Right lobe of liver (tissue), 6 donors: ENCODE results near the gene GOLGA6A. TPM values are rescaled to one million over a fixed set of nuclear protein-coding genes. Genes with fewer than 3 reads are reported as not detected.

ENCODE experiments used
- ATAC-seq, 4 donors: fragments of 200-7000 bp; cut with Tn5 transposase; one replicate each; pipeline ENCODE4 v1.9.1; 2020; ENCODE audit warnings: mild to moderate bottlenecking in 4 of 4, moderate library complexity in 4 of 4
- DNase-seq, 3 donors: peaks; one replicate each; pipeline ENCODE4 v3.0.0-alpha.2; 2020
- H3K27ac ChIP-seq, 3 donors: fragments of 200-600 bp; one replicate each; pipeline ENCODE4 v1.8.0; 2022
- H3K27me3 ChIP-seq, 2 donors: fragments of 200-600 bp; one replicate each; pipeline ENCODE4 v1.8.0; 2022
- H3K36me3 ChIP-seq, 4 donors: fragments of 200-600 bp; sonication (generic) in 1 of 4; one replicate each; pipeline versions ENCODE4 v1.5.1 to v1.8.0; 2017 to 2022; ENCODE audit warnings: control low read depth in 1 of 4
- H3K4me1 ChIP-seq, 4 donors: fragments of 200-600 bp; sonication (generic) in 1 of 4; one replicate each; pipeline versions ENCODE4 v1.5.1 to v1.8.0; 2017 to 2022; ENCODE audit warnings: control low read depth in 1 of 4
- H3K4me3 ChIP-seq, 3 donors: fragments of 200-600 bp; one replicate each; pipeline ENCODE4 v1.8.0; 2022
- H3K9me3 ChIP-seq, 4 donors: fragments of 200-600 bp; sonication (generic) in 1 of 4; one replicate each; pipeline versions ENCODE4 v1.5.1 to v1.8.0; 2017 to 2022; ENCODE audit warnings: control low read depth in 1 of 4
- POLR2A ChIP-seq: fragments of 450-650 bp; IDR thresholded peaks from one replicate; pipeline ENCODE4 v1.6.1; 2017; ENCODE audit warnings: antibody characterized with exemption, mild to moderate bottlenecking
- WGBS: methylation state at CpG from one replicate; pipeline ENCODE4 v1.1.6; 2018; ENCODE audit warnings: low coverage, low lambda C conversion rate; ENCODE audit not compliant: insufficient coverage; ENCODE audit errors: missing lambda C conversion rate; 5-methylcytosine and 5-hydroxymethylcytosine counted together
- intact Hi-C, 2 donors: fragments of 100-400 bp; cut with DNase I; formaldehyde crosslinking; loops; one replicate each; pipeline versions ENCODE4 v1.11.2 to v1.14.1; 2022
- total RNA-seq, 6 experiments: library from RNA; depleted of rRNA in 2 of 6; stranded (reverse); fragments of >200 nt in 2 of 6; fragmentation: NEBNext Ultra II Directional in 3 of 6; extraction: Animal tissue kit (Norgen Biotek cat#: 25700) in 3 of 6; gene quantifications; one replicate each; pipeline versions ENCODE4 v1.1.0 to v1.2.4, GENCODE V29; 2016 to 2023
- TF ChIP-seq, protein P1 (sequence below), 4 donors: fragments of 200-600 bp in 3 of 4; fragments of 450-650 bp in 1 of 4; IDR thresholded peaks; one replicate each; pipeline versions ENCODE4 v1.5.1 to v1.8.0; 2016 to 2022; ENCODE audit warnings: antibody characterized with exemption in 4 of 4, mild to moderate bottlenecking in 2 of 4
- donor health status: DM: no; HTN: yes; CAD: no.
- donor health status: DM: no; HTN: no; CAD: no.
- donor health status: DM: no; HTN: no; CAD: no.
- donor health status: DM: no; HTN: yes; CAD: no.
- donor health status: DM: no; HTN: yes; CAD: no.

The GOLGA6A gene
- total RNA-seq, 6 experiments from 2014 or later = 0.35 to 1.6 (median 0.72) TPM

DNA sequence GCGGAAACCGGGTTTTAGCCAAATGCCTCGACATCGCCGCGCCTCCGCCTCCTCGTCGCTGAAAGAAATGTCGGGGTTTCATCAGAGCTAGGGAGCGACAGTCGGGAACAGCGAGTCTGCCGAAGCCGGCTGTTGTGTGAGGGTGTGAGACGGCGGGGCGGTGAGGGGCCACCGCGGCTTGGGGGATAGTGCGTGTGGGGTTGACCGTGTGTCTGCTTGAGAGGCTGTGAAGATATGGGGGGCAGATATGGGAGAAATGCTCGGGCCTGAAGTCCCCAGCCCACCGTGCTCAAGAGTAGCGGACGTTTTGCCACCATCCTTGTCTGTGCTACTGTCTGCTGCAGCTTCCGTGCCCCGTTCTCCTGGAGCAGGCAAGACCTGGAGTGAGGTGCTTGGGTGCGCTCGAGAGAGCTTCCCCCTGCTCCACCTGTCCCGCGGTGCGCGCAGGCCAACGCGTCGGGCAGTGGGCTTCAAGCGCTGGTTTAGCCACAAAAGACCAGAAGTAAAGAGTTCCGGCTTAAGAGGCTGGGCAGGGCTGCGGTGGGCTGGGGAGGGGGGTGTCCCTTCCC lies 47.3 kb upstream of the GOLGA6A start:
- WGBS = 2% methylated on average over 18 of the region's 40 CpGs
- H3K36me3 ChIP-seq = no peaks in the 10 kb centered on the region
- intact Hi-C loops = loop anchor here (5.0 kb wide), 2 partner anchors 173 to 178 kb away; no protein-coding TSS in a partner anchor
- TF ChIP-seq, protein P1, sequence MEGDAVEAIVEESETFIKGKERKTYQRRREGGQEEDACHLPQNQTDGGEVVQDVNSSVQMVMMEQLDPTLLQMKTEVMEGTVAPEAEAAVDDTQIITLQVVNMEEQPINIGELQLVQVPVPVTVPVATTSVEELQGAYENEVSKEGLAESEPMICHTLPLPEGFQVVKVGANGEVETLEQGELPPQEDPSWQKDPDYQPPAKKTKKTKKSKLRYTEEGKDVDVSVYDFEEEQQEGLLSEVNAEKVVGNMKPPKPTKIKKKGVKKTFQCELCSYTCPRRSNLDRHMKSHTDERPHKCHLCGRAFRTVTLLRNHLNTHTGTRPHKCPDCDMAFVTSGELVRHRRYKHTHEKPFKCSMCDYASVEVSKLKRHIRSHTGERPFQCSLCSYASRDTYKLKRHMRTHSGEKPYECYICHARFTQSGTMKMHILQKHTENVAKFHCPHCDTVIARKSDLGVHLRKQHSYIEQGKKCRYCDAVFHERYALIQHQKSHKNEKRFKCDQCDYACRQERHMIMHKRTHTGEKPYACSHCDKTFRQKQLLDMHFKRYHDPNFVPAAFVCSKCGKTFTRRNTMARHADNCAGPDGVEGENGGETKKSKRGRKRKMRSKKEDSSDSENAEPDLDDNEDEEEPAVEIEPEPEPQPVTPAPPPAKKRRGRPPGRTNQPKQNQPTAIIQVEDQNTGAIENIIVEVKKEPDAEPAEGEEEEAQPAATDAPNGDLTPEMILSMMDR (IDR thresholded peaks at IDR 0.05) = no peak
- TF ChIP-seq POLR2A = no peak
- no peaks in the 10 kb centered on the region for H3K9me3 ChIP-seq
- no peak overlapping the region for H3K27ac ChIP-seq
- ATAC-seq (no peak), DNase-seq (no peak)
- H3K4me3 ChIP-seq = no peak overlapping the region
- H3K27me3 ChIP-seq = peaks cover 24 to 27% of the 10 kb centered on the region in 2 donors
- peaks cover 0 to 21% (median 5%) of the 10 kb centered on the region in 4 donors for H3K4me1 ChIP-seq

DNA sequence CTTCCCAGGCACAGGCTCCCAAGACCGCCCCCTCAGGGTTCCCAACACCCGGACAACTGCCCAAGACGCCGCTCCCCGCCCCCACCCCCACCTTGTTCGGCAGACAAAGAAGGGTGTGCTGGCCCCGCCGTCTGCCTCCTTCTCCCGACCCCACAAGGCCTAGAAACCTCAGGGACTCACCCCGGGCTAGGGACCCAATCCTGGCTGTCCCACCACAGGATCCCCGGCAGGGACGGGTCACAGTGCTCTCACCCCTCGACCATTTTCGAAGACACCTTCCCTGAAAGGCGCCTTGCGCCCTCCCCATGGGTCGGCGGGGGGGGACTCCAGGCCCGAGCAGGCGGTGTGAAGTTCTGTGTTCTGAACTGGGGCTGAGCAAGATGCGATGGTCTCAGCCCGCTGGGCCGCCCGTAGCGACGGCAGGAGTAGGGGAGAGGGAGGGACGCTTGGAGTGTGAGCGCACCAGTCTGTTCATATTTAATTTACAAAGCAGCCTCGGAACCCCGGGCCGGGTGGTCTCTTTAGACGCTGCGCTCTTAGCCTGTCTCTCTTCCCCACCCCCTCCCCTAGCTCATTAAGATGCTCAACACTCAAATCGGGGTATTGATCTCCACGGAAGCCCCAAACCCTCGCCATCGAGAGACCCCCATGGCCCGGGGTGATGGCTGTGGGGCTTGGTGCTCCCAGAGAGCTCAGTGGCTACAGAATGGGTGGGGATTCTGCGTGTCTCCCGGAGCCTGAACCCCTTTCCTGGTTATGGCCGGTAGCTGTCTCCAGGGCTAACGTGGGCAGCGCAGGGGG lies 46.6 kb upstream of the GOLGA6A start:
- peaks cover 20 to 24% of the 10 kb centered on the region in 2 donors for H3K27me3 ChIP-seq
- ATAC-seq = no peak
- DNase-seq = no peak
- H3K36me3 ChIP-seq = no peaks in the 10 kb centered on the region
- 6% methylated on average over 26 of the region's 43 CpGs for WGBS
- peaks cover 0 to 14% (median 5%) of the 10 kb centered on the region in 4 donors for H3K4me1 ChIP-seq
- H3K4me3 ChIP-seq = no peak overlapping the region
- H3K27ac ChIP-seq = no peak overlapping the region
- intact Hi-C loops = loop anchor here in 1 of 2 donors (5.0 kb wide), 1 partner anchor 178 kb away; no protein-coding TSS in a partner anchor
- TF ChIP-seq, protein P1 (IDR thresholded peaks at IDR 0.05) = no peak
- TF ChIP-seq POLR2A = no peak
- H3K9me3 ChIP-seq = no peaks in the 10 kb centered on the region

DNA sequence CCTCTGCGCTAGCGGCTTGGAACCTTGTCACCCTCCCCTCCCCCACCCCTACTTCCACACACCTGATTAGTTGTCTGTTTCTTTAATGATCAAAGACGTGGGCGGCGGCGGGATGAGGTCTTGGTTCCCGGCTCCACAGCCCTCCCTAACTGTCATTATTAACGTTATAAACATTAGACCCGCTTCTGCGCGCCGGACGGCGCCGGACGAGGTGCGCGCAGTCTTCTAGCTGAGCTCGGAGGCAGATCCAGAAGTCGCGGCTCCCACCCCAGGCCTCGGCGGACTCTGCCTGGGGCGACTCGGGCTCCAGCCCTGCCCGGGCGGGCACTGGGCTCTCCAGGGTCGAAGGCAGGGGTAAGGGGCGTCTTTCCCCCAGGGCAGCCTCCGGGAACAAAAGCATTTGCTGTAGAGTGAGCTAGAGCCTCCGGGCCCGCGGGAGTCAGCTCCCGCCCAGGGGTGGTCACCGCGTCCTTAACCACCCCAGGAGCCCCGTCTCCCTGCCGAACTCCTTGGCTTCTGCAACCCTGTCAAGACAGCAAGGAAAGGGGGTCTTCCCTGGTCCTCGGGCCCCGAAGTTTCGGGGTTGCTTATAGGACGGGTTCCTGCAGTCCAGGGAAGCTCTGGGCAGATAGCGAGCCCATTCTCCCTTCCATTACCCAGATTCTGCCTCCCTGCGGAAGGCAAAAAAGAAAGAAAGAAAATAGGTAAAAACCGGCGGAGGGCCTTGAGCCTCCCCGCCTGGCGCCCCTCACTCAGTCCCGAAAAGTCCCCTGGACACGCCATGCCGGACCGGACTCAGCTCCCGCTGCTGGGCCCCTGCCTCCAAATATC lies 45.8 kb upstream of the GOLGA6A start:
- peaks cover 17 to 24% of the 10 kb centered on the region in 2 donors for H3K27me3 ChIP-seq
- DNase-seq = no peak
- H3K4me3 ChIP-seq = peak overlapping the region in 2 of 3 donors; percentile 5 to 33

More for the DNA sequence above, 45.8 kb upstream of the GOLGA6A start:
- peaks cover 0 to 12% (median 5%) of the 10 kb centered on the region in 4 donors for H3K4me1 ChIP-seq
- no peaks in the 10 kb centered on the region for H3K9me3 ChIP-seq
- TF ChIP-seq, protein P1 (IDR thresholded peaks at IDR 0.05) = no peak
- TF ChIP-seq POLR2A = no peak
- no peak overlapping the region for H3K27ac ChIP-seq
- intact Hi-C loops = loop anchor here in 1 of 2 donors (5.0 kb wide), 1 partner anchor 179 kb away; no protein-coding TSS in a partner anchor
- peak; percentile 15 to 46 (median 44) for ATAC-seq
- no peaks in the 10 kb centered on the region for H3K36me3 ChIP-seq
- WGBS = 5% methylated on average over 30 of the region's 53 CpGs
